GM21786 (cell line): ENCODE results near the gene COMMD8.
"Not testable (repeated sequence)": the region's sequence is repeated elsewhere in the genome, so short reads cannot be mapped to it uniquely, and the experiment has no call there.

Experiments
- ATAC-seq: cut with Tn5 transposase; IDR thresholded peaks from one replicate; pipeline ENCODE4 v1.9.1; 2021; ENCODE audit not compliant: unreplicated experiment

The COMMD8 gene

GRCh38 chr4:47463235-47463956 lies at the start of gene COMMD8:
TSS of gene COMMD8 (minus strand) at chr4:47463702. CDS start at chr4:47463651, 51 bp downstream.
- peak; percentile 89 for ATAC-seq

- ATAC-seq = peak; percentile 99
Measured at GRCh38 chr4:47510506-47511143, 47.1 kb upstream of the COMMD8 start.

- no peak for ATAC-seq
Measured at GRCh38 chr4:47505666-47506065, 42.2 kb upstream of the COMMD8 start.

GRCh38 chr4:47505147-47505546 lies 41.6 kb upstream of the COMMD8 start:
- ATAC-seq = no peak

GRCh38 chr4:47500776-47501175 lies 37.3 kb upstream of the COMMD8 start:
- ATAC-seq = no peak

GRCh38 chr4:47499700-47500099 lies 36.2 kb upstream of the COMMD8 start:
- ATAC-seq = peak; percentile 43

- ATAC-seq = peak; percentile 43
Measured at GRCh38 chr4:47498899-47499298, 35.4 kb upstream of the COMMD8 start.

- no peak for ATAC-seq
Measured at GRCh38 chr4:47494124-47494430, 30.6 kb upstream of the COMMD8 start.

- ATAC-seq = peak; percentile 53
Measured at GRCh38 chr4:47493238-47494123, 30.0 kb upstream of the COMMD8 start.

- peak; percentile 75 for ATAC-seq
Measured at GRCh38 chr4:47490550-47490949, 27.0 kb upstream of the COMMD8 start.

- ATAC-seq = no peak
Measured at GRCh38 chr4:47488706-47489105, 25.2 kb upstream of the COMMD8 start.

- not testable (repeated sequence) for ATAC-seq
Measured at GRCh38 chr4:47486727-47487126, 23.2 kb upstream of the COMMD8 start.

GRCh38 chr4:47486231-47486673 lies 22.8 kb upstream of the COMMD8 start:
- no peak for ATAC-seq

- ATAC-seq = no peak
Measured at GRCh38 chr4:47485768-47486167, 22.3 kb upstream of the COMMD8 start.

GRCh38 chr4:47485047-47485692 lies 21.7 kb upstream of the COMMD8 start, which contains the start of gene ATP10D:
TSS of gene ATP10D (plus strand) at chr4:47485275. CDS start at chr4:47512541, 27,266 bp downstream.
- ATAC-seq = peak; percentile 94

- peak; percentile 14 for ATAC-seq
Measured at GRCh38 chr4:47484168-47484567, 20.7 kb upstream of the COMMD8 start.

- peak; percentile 4 for ATAC-seq
Measured at GRCh38 chr4:47483745-47484144, 20.2 kb upstream of the COMMD8 start.

- no peak for ATAC-seq
Measured at GRCh38 chr4:47482326-47482725, 18.8 kb upstream of the COMMD8 start.

- ATAC-seq = no peak
Measured at GRCh38 chr4:47478804-47479203, 15.3 kb upstream of the COMMD8 start.

- no peak for ATAC-seq
Measured at GRCh38 chr4:47475411-47475810, 11.9 kb upstream of the COMMD8 start.

- ATAC-seq = no peak
Measured at GRCh38 chr4:47474799-47475198, 11.3 kb upstream of the COMMD8 start.
